Measurements from ENCODE around the gene IFT25. TPM values are rescaled to one million over a fixed set of nuclear protein-coding genes. Genes with fewer than 3 reads are reported as not detected.
"Not testable (repeated sequence)": the region's sequence is repeated elsewhere in the genome, so short reads cannot be mapped to it uniquely, and the experiment has no call there.

The IFT25 gene
- total and polyA plus RNA-seq, 7 donors = 4.6 to 10.3 (median 5.4) TPM

DNA sequence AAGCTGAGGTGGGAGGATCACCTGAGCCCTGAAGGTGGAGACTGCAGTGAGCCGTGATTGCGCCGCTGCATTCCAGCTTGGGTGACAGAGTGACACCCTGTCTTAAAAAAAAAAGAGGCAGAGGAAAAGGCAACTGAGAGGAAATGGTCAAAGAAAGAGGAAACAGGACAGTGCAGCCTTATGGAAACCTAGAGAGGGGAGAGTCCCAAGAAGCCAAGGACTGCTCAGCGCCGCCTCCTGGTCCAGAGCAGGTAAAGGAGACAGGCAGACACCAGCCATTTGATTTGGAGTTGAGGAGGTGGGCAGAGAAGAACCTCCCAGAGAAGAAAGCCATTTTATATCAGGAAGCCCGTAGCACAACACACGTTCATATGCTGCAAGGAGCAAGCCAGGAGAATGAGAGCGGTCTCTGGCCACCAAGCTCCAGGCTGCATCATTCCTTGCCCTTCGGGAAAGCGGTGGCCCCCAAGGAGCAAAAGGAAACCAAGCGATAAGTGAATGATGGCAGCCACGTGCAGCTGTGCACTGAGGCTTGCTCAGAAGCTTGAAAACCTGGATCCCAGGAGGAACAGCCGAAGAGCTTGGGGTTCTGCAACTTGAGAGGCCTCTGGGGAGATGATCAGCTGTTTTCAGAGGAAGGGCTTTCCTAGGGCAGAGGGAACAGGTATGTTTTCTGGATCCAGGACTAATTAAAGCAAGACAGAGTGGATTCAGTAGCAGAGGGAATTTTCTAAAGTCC, 34.4 kb upstream of the IFT25 start:
- Histone ChIP-seq H3K4me3 (no peak overlapping the region), H3K36me3 (ENCODE audit: insufficient read depth in 1 of 2, low read depth in 1 of 2) (no peaks in the 10 kb centered on the region), H3K27me3 (ENCODE audit: insufficient read depth in 3 of 3, low read length in 2 of 3) (peaks cover 0 to 4% (median 0%) of the 10 kb centered on the region in 3 donors), H3K27ac (no peak overlapping the region), H3K9me3 (no peaks in the 10 kb centered on the region), H3K4me1 (no peaks in the 10 kb centered on the region)
- TF ChIP-seq, protein P1, sequence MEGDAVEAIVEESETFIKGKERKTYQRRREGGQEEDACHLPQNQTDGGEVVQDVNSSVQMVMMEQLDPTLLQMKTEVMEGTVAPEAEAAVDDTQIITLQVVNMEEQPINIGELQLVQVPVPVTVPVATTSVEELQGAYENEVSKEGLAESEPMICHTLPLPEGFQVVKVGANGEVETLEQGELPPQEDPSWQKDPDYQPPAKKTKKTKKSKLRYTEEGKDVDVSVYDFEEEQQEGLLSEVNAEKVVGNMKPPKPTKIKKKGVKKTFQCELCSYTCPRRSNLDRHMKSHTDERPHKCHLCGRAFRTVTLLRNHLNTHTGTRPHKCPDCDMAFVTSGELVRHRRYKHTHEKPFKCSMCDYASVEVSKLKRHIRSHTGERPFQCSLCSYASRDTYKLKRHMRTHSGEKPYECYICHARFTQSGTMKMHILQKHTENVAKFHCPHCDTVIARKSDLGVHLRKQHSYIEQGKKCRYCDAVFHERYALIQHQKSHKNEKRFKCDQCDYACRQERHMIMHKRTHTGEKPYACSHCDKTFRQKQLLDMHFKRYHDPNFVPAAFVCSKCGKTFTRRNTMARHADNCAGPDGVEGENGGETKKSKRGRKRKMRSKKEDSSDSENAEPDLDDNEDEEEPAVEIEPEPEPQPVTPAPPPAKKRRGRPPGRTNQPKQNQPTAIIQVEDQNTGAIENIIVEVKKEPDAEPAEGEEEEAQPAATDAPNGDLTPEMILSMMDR (IDR thresholded peaks at IDR 0.05) = no peak
- 62 to 77% (median 65%) methylated on average over 13 of the region's 13 CpGs for WGBS, 3 donors
- intact Hi-C loops (cut with DNase I) = no loop called here
- ATAC-seq (no peak), DNase-seq (no peak)

DNA sequence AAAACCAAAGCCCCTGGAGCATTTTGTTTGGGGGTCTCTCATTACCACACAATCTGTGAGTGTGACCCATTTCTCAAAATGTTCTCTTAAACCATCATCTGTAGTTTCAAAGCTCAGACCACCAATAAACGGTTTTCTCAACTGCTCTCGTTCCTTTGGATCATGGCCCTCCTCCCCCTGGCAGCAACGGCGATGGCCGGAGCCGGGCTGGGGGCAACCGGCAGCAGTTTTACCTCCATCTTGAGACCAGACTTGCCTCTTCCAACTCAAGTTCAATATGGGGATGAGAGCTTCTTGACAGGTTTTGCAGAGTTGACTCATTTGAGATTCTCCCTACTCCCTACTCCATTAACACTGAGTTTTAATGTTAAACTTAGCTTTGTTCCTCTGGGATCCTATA, 30.4 kb upstream of the IFT25 start:
- Histone ChIP-seq H3K9me3 (no peaks in the 10 kb centered on the region), H3K4me1 (no peaks in the 10 kb centered on the region), H3K36me3 (ENCODE audit: insufficient read depth in 1 of 2, low read depth in 1 of 2) (peaks cover 0 to 9% of the 10 kb centered on the region in 2 donors), H3K4me3 (no peak overlapping the region), H3K27ac (no peak overlapping the region), H3K27me3 (ENCODE audit: insufficient read depth in 3 of 3, low read length in 2 of 3) (no peaks in the 10 kb centered on the region)
- 95 to 98% (median 96%) methylated on average over 7 of the region's 7 CpGs for WGBS, 3 donors
- intact Hi-C loops (cut with DNase I) = no loop called here
- DNase-seq (no peak), ATAC-seq (no peak)
- TF ChIP-seq, protein P1 (IDR thresholded peaks at IDR 0.05) = no peak

DNA sequence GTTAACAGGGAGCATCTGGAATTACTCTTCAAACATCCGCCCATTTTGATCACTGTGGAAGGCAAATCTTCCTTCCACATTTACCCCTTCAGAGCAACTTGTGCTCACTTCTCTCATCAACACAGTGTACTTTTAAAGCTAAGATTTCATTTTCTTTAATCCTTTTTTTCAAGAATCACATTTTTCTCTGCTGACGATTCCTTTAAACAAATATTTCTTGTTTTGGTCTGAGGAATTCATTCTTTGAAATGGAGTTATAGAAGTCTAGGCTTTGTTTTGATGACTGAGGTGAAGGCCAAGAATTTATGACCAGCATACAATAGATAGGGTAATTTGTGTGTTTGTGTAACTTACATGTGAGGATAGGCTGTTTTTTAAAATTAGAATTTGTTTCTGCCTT, 26.2 kb upstream of the IFT25 start:
- intact Hi-C loops (cut with DNase I) = no loop called here
- Histone ChIP-seq H3K36me3 (ENCODE audit: insufficient read depth in 1 of 2, low read depth in 1 of 2) (peaks cover 3 to 50% of the 10 kb centered on the region in 2 donors), H3K27me3 (ENCODE audit: insufficient read depth in 3 of 3, low read length in 2 of 3) (no peaks in the 10 kb centered on the region), H3K27ac (no peak overlapping the region), H3K4me3 (no peak overlapping the region), H3K4me1 (no peaks in the 10 kb centered on the region), H3K9me3 (no peaks in the 10 kb centered on the region)
- DNase-seq (no peak), ATAC-seq (no peak)
- TF ChIP-seq, protein P1 (IDR thresholded peaks at IDR 0.05) = no peak
- 89 to 93% (median 92%) methylated on average over 2 of the region's 2 CpGs for WGBS, 3 donors

DNA sequence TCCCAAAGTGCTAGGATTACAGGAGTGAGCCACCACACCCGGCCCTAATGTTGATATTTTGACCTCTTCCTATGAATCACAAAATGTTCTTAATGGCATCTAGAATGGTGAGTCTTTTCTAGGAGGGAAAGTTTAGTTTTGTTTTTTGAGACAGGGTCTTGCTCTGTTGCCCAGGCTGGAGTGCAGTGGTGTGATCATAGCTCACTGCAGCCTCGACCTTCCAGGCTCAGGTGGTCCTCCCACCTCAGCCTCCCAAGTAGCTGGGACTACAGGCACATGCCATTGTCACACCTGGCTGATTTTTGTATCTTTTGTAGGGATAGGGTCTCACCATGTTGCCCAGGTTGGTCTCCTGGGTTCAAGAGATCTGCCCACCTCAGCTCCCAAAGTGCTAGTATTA, 23.8 kb upstream of the IFT25 start:
- not testable (repeated sequence) for H3K27ac ChIP-seq; DNase-seq; H3K4me1 ChIP-seq; H3K9me3 ChIP-seq; H3K4me3 ChIP-seq; ATAC-seq; H3K27me3 ChIP-seq (ENCODE audit: insufficient read depth in 3 of 3, low read length in 2 of 3)
- intact Hi-C loops (cut with DNase I) = loop anchor here in 1 of 2 donors (10.0 kb wide), 1 partner anchor 75 kb away; no protein-coding TSS in a partner anchor
- H3K36me3 ChIP-seq (ENCODE audit: insufficient read depth in 1 of 2, low read depth in 1 of 2) = peaks cover 3 to 73% of the 10 kb centered on the region in 2 donors
- WGBS, 3 donors = 82 to 94% (median 90%) methylated on average over 2 of the region's 2 CpGs

DNA sequence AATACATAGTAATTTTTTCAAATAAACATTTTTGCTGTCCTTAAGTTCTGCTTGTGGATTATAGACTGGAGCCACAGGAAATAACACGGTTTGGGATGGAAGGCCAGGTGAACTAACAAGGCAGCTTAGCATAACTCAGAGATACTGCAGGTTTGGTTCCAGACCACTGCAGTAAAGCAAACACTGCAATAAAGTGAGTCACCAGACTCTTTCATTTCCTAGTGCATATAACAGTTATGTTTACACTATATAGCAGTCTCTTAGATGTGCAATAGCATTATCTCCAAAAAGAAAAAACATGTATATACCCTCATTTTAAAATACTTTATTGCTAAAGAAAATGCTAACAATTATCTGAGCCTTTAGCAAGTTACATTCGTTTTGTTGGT, 22.6 kb upstream of the IFT25 start:
- Histone ChIP-seq H3K9me3 (no peaks in the 10 kb centered on the region), H3K4me1 (no peaks in the 10 kb centered on the region), H3K4me3 (no peak overlapping the region), H3K36me3 (ENCODE audit: insufficient read depth in 1 of 2, low read depth in 1 of 2) (peaks cover 3 to 85% of the 10 kb centered on the region in 2 donors), H3K27me3 (ENCODE audit: insufficient read depth in 3 of 3, low read length in 2 of 3) (no peaks in the 10 kb centered on the region), H3K27ac (no peak overlapping the region)
- TF ChIP-seq, protein P1 (IDR thresholded peaks at IDR 0.05) = no peak
- ATAC-seq = no peak
- WGBS, 3 donors = 84 to 97% (median 86%) methylated on average over 2 of the region's 2 CpGs
- intact Hi-C loops (cut with DNase I) = loop anchor here in 1 of 2 donors (10.0 kb wide), 1 partner anchor 77 kb away; no protein-coding TSS in a partner anchor
- DNase-seq = no peak

Data from psoas muscle (tissue), 8 donors.